ENCODE measurements around the gene COL25A1. TPM values are rescaled to one million over a fixed set of nuclear protein-coding genes. Genes with fewer than 3 reads are reported as not detected.

The COL25A1 gene
- total RNA-seq, 1 donor from 2014 or later = 3.9 TPM

- peaks cover 10% of the 10 kb centered on the region for H3K27me3 Mint-ChIP-seq
- peaks cover 1% of the 10 kb centered on the region for H3K4me1 Mint-ChIP-seq (ENCODE audit: low read depth)
- H3K36me3 Mint-ChIP-seq (ENCODE audit: insufficient read depth) = no peaks in the 10 kb centered on the region
Measured at GRCh38 chr4:108965472-108966076, 336.9 kb downstream of the COL25A1 start.

GRCh38 chr4:108965016-108965415, 337.4 kb downstream of the COL25A1 start:
- Mint-ChIP-seq H3K27me3 (peaks cover 10% of the 10 kb centered on the region), H3K36me3 (ENCODE audit: insufficient read depth) (no peaks in the 10 kb centered on the region), H3K4me1 (ENCODE audit: low read depth) (peaks cover 1% of the 10 kb centered on the region), H3K4me3 (ENCODE audit: low read depth) (no peak overlapping the region), H3K9me3 (ENCODE audit: low read depth) (no peaks in the 10 kb centered on the region), H3K27ac (no peak overlapping the region)
- no peak for TF ChIP-seq CTCF (IDR thresholded peaks at IDR 0.05; ENCODE audit: unreplicated experiment)
- no peak for DNase-seq (ENCODE audit: low spot score, unreplicated experiment)

More at GRCh38 chr4:108965472-108966076, 336.9 kb downstream of the COL25A1 start:
- TF ChIP-seq CTCF (IDR thresholded peaks at IDR 0.05; ENCODE audit: unreplicated experiment) = no peak
- Mint-ChIP-seq H3K27ac (no peak overlapping the region), H3K4me3 (ENCODE audit: low read depth) (no peak overlapping the region), H3K9me3 (ENCODE audit: low read depth) (no peaks in the 10 kb centered on the region)
- no peak for DNase-seq (ENCODE audit: low spot score, unreplicated experiment)

GRCh38 chr4:108963910-108964309, 338.5 kb downstream of the COL25A1 start:
- no peak for TF ChIP-seq CTCF (IDR thresholded peaks at IDR 0.05; ENCODE audit: unreplicated experiment)
- H3K27me3 Mint-ChIP-seq = peaks cover 18% of the 10 kb centered on the region
- peaks cover 1% of the 10 kb centered on the region for H3K4me1 Mint-ChIP-seq (ENCODE audit: low read depth)
- DNase-seq (ENCODE audit: low spot score, unreplicated experiment) = no peak
- no peaks in the 10 kb centered on the region for H3K9me3 Mint-ChIP-seq (ENCODE audit: low read depth)
- no peaks in the 10 kb centered on the region for H3K36me3 Mint-ChIP-seq (ENCODE audit: insufficient read depth)
- H3K27ac Mint-ChIP-seq = no peak overlapping the region
- H3K4me3 Mint-ChIP-seq (ENCODE audit: low read depth) = no peak overlapping the region

- peaks cover 3% of the 10 kb centered on the region for H3K4me1 Mint-ChIP-seq (ENCODE audit: low read depth)
Measured at GRCh38 chr4:108959491-108959890, 343.0 kb downstream of the COL25A1 start.

GRCh38 chr4:108954880-108955279, 347.6 kb downstream of the COL25A1 start:
- H3K27me3 Mint-ChIP-seq = peaks cover 10% of the 10 kb centered on the region
- H3K9me3 Mint-ChIP-seq (ENCODE audit: low read depth) = no peaks in the 10 kb centered on the region
- no peak overlapping the region for H3K4me3 Mint-ChIP-seq (ENCODE audit: low read depth)
- peaks cover 3% of the 10 kb centered on the region for H3K4me1 Mint-ChIP-seq (ENCODE audit: low read depth)
- no peak for DNase-seq (ENCODE audit: low spot score, unreplicated experiment)
- H3K27ac Mint-ChIP-seq = no peak overlapping the region
- TF ChIP-seq CTCF (IDR thresholded peaks at IDR 0.05; ENCODE audit: unreplicated experiment) = no peak
- H3K36me3 Mint-ChIP-seq (ENCODE audit: insufficient read depth) = no peaks in the 10 kb centered on the region

More at GRCh38 chr4:108959491-108959890, 343.0 kb downstream of the COL25A1 start:
- Mint-ChIP-seq H3K27ac (no peak overlapping the region), H3K36me3 (ENCODE audit: insufficient read depth) (no peaks in the 10 kb centered on the region), H3K9me3 (ENCODE audit: low read depth) (no peaks in the 10 kb centered on the region), H3K27me3 (peaks cover 21% of the 10 kb centered on the region), H3K4me3 (ENCODE audit: low read depth) (no peak overlapping the region)
- no peak for DNase-seq (ENCODE audit: low spot score, unreplicated experiment)
- TF ChIP-seq CTCF (IDR thresholded peaks at IDR 0.05; ENCODE audit: unreplicated experiment) = no peak
